GM12892 (cell line): ENCODE measurements around the gene PPP1R9A.

Experiments used
- POLR2A ChIP-seq: IDR thresholded peaks from 2 replicates; pipeline ENCODE4 v1.6.1; 2011; ENCODE audit warnings: low read depth, low read length, control low read depth
- POLR2AphosphoS5 ChIP-seq: IDR thresholded peaks from 2 replicates; pipeline ENCODE4 v1.6.1; 2011; ENCODE audit warnings: low read depth, low read length, control low read depth
- TAF1 ChIP-seq: IDR thresholded peaks from 2 replicates; pipeline ENCODE4 v1.6.1; 2011; ENCODE audit warnings: low read depth, mild to moderate bottlenecking, control low read depth, low read length, borderline replicate concordance

DNA sequence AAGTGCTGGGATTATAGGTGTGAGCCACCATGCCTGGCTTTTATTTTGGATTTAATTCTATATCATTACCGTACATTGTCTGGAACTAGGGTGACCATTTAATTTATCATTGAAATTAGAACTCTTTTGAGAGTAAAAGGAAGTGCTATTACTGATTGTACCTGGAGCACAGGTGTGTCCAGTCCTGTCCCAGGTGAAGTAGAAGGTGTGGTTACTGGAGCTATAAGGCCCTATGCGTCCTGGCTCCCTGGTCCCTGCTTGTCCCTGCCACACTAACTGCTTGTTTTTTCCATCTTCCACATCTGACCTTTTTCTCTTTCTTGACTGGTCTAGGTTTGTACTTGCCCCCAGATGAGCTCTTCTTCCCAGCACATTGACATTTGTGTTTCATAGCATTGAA is 147.0 kb downstream of the PPP1R9A start:
- TF ChIP-seq POLR2A (no peak), POLR2AphosphoS5 (no peak), TAF1 (no peak)
